Activated B cell treated with CpG ODN at 0.5 μM for 24 hours (primary cell): ENCODE data around the gene TEKT1. TPM values are rescaled to one million over a fixed set of nuclear protein-coding genes. Genes with fewer than 3 reads are reported as not detected.

Source experiments
- ATAC-seq: fragments of 200-7000 bp; cut with Tn5 transposase; one replicate; pipeline ENCODE4 v1.10.0; 2021; ENCODE audit warnings: low read depth, mild to moderate bottlenecking, moderate library complexity
- CTCF ChIA-PET: fragments of 350-600 bp; sonication (Branson Sonifier 250); formaldehyde crosslinking; loops from one replicate; lab custom pipeline; 2021; ENCODE audit warnings: antibody characterized with exemption; lab: Charles Lee
- POLR2A ChIA-PET: fragments of 350-600 bp; sonication (Branson Sonifier 250); formaldehyde crosslinking; loops from one replicate; lab custom pipeline; 2021; ENCODE audit warnings: antibody characterized with exemption; lab: Charles Lee
- DNase-seq: peaks from one replicate; pipeline ENCODE4 v3.0.0; 2022
- H3K27ac Mint-ChIP-seq: one replicate; pipeline ENCODE4 v1.8.0; 2020; ENCODE audit warnings: mixed read lengths
- H3K27me3 Mint-ChIP-seq: one replicate; pipeline ENCODE4 v1.8.0; 2021; ENCODE audit warnings: mixed read lengths
- H3K36me3 Mint-ChIP-seq: one replicate; pipeline ENCODE4 v1.8.0; 2021; ENCODE audit warnings: low read depth, mixed read lengths
- H3K4me1 Mint-ChIP-seq: one replicate; pipeline ENCODE4 v1.8.0; 2021; ENCODE audit warnings: mixed read lengths
- H3K4me3 Mint-ChIP-seq: one replicate; pipeline ENCODE4 v1.8.0; 2020; ENCODE audit warnings: mild to moderate bottlenecking, mixed read lengths
- H3K9me3 Mint-ChIP-seq: one replicate; pipeline ENCODE4 v1.8.0; 2020; ENCODE audit warnings: mixed read lengths
- CTCF ChIP-seq: fragments of 200-600 bp; IDR thresholded peaks from one replicate; pipeline ENCODE4 v1.8.0; 2022; ENCODE audit warnings: antibody characterized with exemption, mild to moderate bottlenecking
- intact Hi-C: fragments of 100-400 bp; cut with micrococcal nuclease; formaldehyde crosslinking; loops from one replicate; pipeline ENCODE4 v1.15.1; 2024
- total RNA-seq: library from RNA; stranded (reverse); gene quantifications from 2 replicates; pipeline ENCODE4 v1.2.3, GENCODE V29; 2022

TEKT1 gene
- total RNA-seq, 1 donor from 2014 or later, result not detected

GRCh38 chr17:6868582-6868981 lies 37.1 kb upstream of the TEKT1 start:
- DNase-seq (no peak), ATAC-seq (no peak)
- H3K36me3 Mint-ChIP-seq, result no peaks in the 10 kb centered on the region
- intact Hi-C loops, result no loop called here
- CTCF ChIA-PET, result no interaction called here
- POLR2A ChIA-PET, result no interaction called here
- peaks cover 11% of the 10 kb centered on the region for H3K27me3 Mint-ChIP-seq
- no peak overlapping the region for H3K27ac Mint-ChIP-seq
- TF ChIP-seq CTCF, result no peak
- H3K4me3 Mint-ChIP-seq, result no peak overlapping the region
- no peaks in the 10 kb centered on the region for H3K4me1 Mint-ChIP-seq
- H3K9me3 Mint-ChIP-seq, result no peaks in the 10 kb centered on the region

GRCh38 chr17:6867849-6868248 lies 36.3 kb upstream of the TEKT1 start:
- Mint-ChIP-seq H3K27ac (no peak overlapping the region), H3K4me3 (no peak overlapping the region), H3K36me3 (no peaks in the 10 kb centered on the region), H3K9me3 (no peaks in the 10 kb centered on the region), H3K4me1 (no peaks in the 10 kb centered on the region), H3K27me3 (peaks cover 16% of the 10 kb centered on the region)
- DNase-seq (no peak), ATAC-seq (no peak)
- POLR2A ChIA-PET, result no interaction called here
- CTCF ChIA-PET, result no interaction called here
- intact Hi-C loops, result no loop called here
- TF ChIP-seq CTCF, result no peak

- peaks cover 42% of the 10 kb centered on the region for H3K27me3 Mint-ChIP-seq
- no peak for TF ChIP-seq CTCF
- H3K9me3 Mint-ChIP-seq, result no peaks in the 10 kb centered on the region
- ATAC-seq, result no peak
- no peak overlapping the region for H3K4me3 Mint-ChIP-seq
- intact Hi-C loops, result no loop called here
- H3K27ac Mint-ChIP-seq, result no peak overlapping the region
- ChIA-PET POLR2A (no interaction called here), CTCF (no interaction called here)
- no peak for DNase-seq
- H3K4me1 Mint-ChIP-seq, result peaks cover 3% of the 10 kb centered on the region
- no peaks in the 10 kb centered on the region for H3K36me3 Mint-ChIP-seq
These were observed 31.3 kb upstream of the TEKT1 start for GRCh38 chr17:6862825-6863224.

GRCh38 chr17:6862122-6862521 lies 30.6 kb upstream of the TEKT1 start:
- peaks cover 9% of the 10 kb centered on the region for H3K4me1 Mint-ChIP-seq
- H3K4me3 Mint-ChIP-seq, result no peak overlapping the region
- H3K27ac Mint-ChIP-seq, result no peak overlapping the region
- no peak for TF ChIP-seq CTCF
- ChIA-PET CTCF (no interaction called here), POLR2A (no interaction called here)
- no peak for ATAC-seq
- no peaks in the 10 kb centered on the region for H3K36me3 Mint-ChIP-seq
- DNase-seq, result no peak
- intact Hi-C loops, result no loop called here
- peaks cover 43% of the 10 kb centered on the region for H3K27me3 Mint-ChIP-seq
- no peaks in the 10 kb centered on the region for H3K9me3 Mint-ChIP-seq

DNA sequence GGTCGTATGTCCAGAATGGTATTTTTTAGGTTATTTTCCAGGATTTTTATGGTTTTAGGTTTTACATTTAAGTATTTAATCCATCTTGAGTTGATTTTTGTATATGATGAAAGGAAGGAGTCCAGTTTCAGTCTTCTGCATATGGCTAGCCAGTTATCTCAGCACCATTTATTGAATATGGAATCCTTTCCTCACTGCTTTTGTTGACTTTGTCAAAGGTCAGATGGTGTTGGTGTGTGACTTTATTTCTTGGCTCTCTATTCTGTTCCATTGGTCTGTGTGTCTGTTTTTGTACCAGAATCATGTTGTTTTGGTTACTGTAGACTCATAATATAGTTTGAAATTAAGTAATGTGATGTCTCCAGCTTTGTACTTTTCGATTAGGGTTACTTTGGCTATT lies 26.4 kb upstream of the TEKT1 start:
- no peak for TF ChIP-seq CTCF
- ATAC-seq (no peak), DNase-seq (no peak)
- intact Hi-C loops, result no loop called here
- H3K27me3 Mint-ChIP-seq, result peaks cover 39% of the 10 kb centered on the region
- H3K4me3 Mint-ChIP-seq, result no peak overlapping the region
- ChIA-PET POLR2A (no interaction called here), CTCF (no interaction called here)
- H3K4me1 Mint-ChIP-seq, result peaks cover 15% of the 10 kb centered on the region
- no peak overlapping the region for H3K27ac Mint-ChIP-seq
- H3K9me3 Mint-ChIP-seq, result no peaks in the 10 kb centered on the region
- no peaks in the 10 kb centered on the region for H3K36me3 Mint-ChIP-seq
